GM23338 (cell line): ENCODE data around the gene UBALD1.

Experiments used
- CREB1 ChIP-seq: fragments of 250-450 bp; sonication (Bioruptor Pico); IDR thresholded peaks from 2 replicates; pipeline ENCODE4 v1.5.0; 2020; ENCODE audit warnings: low read depth, mild to moderate bottlenecking, moderate library complexity
- CTCF ChIP-seq, 2 experiments: fragments of 200-600 bp in 1 of 2; sonication (generic) in 1 of 2; conservative IDR thresholded peaks; 2 replicates each; pipeline versions ENCODE4 v1.5.1 to v1.6.1; 2016 to 2017; ENCODE audit warnings: antibody characterized with exemption in 2 of 2, low read depth in 2 of 2, mild to moderate bottlenecking in 2 of 2, moderate library complexity in 1 of 2
- EZH2 ChIP-seq: fragments of 200-600 bp; sonication (generic); IDR thresholded peaks from one replicate; pipeline ENCODE4 v1.8.0; 2017; ENCODE audit warnings: antibody characterized with exemption, mild to moderate bottlenecking, low read depth; ENCODE audit not compliant: unreplicated experiment
- EZH2phosphoT487 ChIP-seq: fragments of 200-600 bp; sonication (generic); IDR thresholded peaks from one replicate; pipeline ENCODE4 v1.8.1; 2018; ENCODE audit warnings: antibody characterized with exemption; ENCODE audit not compliant: unreplicated experiment
- JUNB ChIP-seq: IDR thresholded peaks from one replicate; pipeline ENCODE4 v1.6.1; 2016; ENCODE audit warnings: antibody characterized with exemption; ENCODE audit not compliant: unreplicated experiment
- NANOG ChIP-seq: IDR thresholded peaks from 2 replicates; pipeline ENCODE4 v1.6.1; 2016; ENCODE audit warnings: antibody characterized with exemption, borderline replicate concordance
- POLR2AphosphoS5 ChIP-seq: IDR thresholded peaks from 2 replicates; pipeline ENCODE4 v1.6.1; 2016; ENCODE audit warnings: antibody characterized with exemption, low read depth
- REST ChIP-seq: IDR thresholded peaks from one replicate; pipeline ENCODE4 v1.6.1; 2018; ENCODE audit warnings: antibody characterized with exemption; ENCODE audit not compliant: unreplicated experiment
- ZNF462 ChIP-seq: fragments of 250-450 bp; sonication (Bioruptor Pico); IDR thresholded peaks from 2 replicates; pipeline ENCODE4 v1.5.0; 2020; ENCODE audit warnings: mild to moderate bottlenecking, moderate library complexity

DNA sequence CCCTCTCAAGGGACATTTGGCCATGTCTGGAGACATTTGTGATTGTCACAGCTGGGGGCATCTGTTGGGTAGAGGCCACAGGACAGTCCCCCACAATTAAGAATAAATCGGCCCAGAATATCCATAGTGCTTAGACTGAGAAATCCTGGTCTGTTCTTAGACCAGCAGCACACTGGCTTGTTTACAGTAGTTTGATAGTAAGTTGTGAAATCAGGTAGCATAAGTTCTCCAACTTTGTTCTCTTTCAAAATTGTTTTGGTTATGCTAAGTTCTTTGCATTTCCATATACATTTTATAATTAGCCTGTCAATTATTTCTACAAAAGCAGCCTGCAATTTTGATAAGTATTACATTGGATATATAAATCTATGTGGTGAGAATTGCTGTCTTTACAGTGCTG is 16.8 kb upstream of the UBALD1 start:
- TF ChIP-seq JUNB = no peak
- no peak for TF ChIP-seq EZH2
- no peak for TF ChIP-seq CTCF (conservative IDR thresholded peaks at IDR 0.05; ENCODE audit: low read depth in 2 of 2)
- TF ChIP-seq POLR2AphosphoS5 = no peak
- TF ChIP-seq NANOG = no peak
- TF ChIP-seq REST = no peak
- TF ChIP-seq ZNF462 (CRISPR knock-in tag) = no peak
- no peak for TF ChIP-seq CREB1 (CRISPR knock-in tag)
- no peak for TF ChIP-seq EZH2phosphoT487
